NCI-H146 (cell line): ENCODE measurements around the gene SLC23A2.
A peak's percentile ranks its signal among the peaks of the same experiment; 100 is the strongest.
"Not testable (repeated sequence)": the region's sequence is repeated elsewhere in the genome, so short reads cannot be mapped to it uniquely, and the experiment has no call there.

Experiments used
- DNase-seq: peaks from one replicate; lab custom pipeline; 2025; lab: John Stamatoyannopoulos, UW

Gene SLC23A2

GRCh38 chr20:4936392-4936850, 64.9 kb downstream of the SLC23A2 start:
- no peak for DNase-seq

- DNase-seq, result no peak
Measured at GRCh38 chr20:4932061-4932460, 69.2 kb downstream of the SLC23A2 start.

DNA sequence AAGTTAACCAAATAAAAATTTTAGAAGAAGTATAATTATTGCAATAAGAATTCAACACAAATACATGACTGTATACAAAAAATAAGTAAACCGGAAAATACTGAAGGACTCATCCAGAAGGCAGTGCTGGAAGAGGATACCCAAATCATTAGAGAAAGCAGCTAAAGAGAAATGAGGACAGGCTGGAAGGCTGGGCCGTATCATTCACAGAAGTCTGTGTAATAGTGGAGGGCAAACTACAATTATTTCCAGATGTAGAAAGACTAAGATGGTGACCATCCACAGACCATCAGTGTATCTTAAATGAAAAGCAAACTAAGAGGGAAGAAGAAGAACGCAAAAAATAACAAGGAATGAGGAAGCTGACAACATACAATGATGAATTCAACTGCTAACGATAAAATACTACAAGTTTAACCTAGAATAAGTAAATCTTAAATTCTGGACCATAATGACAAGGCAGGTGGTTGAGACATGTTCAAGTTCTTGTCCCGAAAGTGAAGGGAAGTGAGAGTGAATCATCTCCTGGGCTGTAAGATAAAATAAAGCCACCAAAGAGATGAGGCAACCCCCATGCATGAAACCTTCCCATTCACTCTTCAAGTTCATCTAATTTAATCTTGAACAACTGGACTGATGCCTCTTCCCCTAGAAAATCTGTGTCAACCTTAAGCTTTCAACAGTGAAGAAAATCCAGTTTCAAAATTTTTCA, 71.5 kb downstream of the SLC23A2 start:
- no peak for DNase-seq

DNA sequence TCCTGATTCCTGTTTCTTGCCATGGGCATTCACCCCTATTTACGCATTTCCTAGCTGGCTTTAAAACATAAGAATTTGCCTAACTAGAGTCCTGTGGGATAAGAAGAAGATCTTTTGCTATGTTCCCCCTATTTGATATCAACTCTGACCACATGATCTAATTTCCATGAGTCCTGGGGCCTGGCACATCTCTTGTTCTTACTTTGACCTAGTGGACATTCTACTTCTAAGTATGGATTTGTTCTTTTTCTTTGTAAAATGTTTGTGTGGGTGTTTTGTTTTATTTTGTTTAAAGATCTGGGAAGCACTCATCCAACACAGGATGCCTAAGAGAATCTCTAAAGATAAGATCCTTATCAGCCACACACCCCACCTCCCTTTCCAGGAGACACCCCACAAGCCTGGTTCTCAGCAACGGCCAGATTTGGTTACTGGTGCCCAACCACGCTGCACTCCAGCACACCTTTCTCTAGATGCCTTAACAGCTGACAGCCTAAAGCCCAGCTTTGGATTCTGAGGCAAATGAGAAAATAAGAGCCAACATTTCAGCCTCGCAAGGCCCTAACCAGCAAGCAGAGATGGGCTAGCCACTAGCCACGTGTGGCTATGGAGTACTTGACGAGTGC, 74.7 kb downstream of the SLC23A2 start:
- no peak for DNase-seq

DNA sequence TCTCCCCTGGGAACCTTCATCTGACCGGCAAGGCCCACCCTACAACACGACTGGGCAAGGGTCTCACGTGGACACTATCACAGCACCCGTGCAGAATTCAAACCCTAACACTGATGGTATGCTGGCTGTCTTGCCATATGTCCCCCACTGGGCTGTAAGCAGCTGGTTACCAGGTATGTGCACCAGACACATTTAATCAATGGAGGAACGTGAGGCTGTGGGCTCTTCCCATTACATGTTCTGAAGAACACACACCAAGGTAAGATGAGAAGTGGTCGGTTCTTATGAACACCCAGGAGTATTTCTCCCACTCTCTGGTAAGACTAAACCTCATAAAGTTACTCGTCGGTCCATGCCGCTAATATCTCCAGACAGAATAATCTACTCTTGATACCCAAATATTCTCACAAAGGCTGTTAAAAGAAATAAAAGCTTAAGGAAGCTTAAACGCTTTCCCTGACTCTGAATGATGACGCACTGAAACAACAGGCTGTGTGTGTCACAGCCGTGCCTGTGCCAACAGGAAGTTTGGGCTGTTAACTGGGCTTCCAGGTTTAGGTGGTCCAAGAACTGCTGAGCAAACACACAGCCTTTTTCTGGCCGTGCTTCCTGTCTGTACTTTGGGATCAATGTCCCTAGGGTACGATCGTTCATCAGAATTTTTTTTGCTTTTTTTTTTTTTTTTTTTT, 75.3 kb downstream of the SLC23A2 start:
- DNase-seq, result no peak

- DNase-seq, result peak; percentile 18
Measured at GRCh38 chr20:4924446-4924845, 76.9 kb downstream of the SLC23A2 start.

- DNase-seq, result no peak
Measured at GRCh38 chr20:4924032-4924431, 77.3 kb downstream of the SLC23A2 start.

GRCh38 chr20:4922186-4922585, 79.1 kb downstream of the SLC23A2 start:
- DNase-seq, result no peak

DNA sequence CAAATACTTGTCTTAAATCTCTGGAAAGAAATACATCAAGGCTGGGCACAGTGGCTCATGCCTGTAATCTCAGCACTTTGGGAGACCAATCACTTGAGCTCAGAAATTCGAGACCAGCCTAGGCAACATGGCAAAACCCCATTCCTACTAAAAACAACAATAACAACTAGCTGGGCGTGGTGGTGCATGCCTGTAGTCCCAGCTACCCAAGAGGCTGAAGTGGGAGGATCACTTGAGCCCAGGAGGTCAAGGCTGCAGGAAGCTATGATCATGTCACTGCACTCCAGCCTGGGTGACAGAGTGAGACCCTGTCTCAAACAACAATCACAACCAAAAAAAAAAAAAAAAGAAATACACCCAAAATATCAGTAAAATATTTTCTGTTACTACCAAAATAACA, 80.0 kb downstream of the SLC23A2 start:
- not testable (repeated sequence) for DNase-seq

DNA sequence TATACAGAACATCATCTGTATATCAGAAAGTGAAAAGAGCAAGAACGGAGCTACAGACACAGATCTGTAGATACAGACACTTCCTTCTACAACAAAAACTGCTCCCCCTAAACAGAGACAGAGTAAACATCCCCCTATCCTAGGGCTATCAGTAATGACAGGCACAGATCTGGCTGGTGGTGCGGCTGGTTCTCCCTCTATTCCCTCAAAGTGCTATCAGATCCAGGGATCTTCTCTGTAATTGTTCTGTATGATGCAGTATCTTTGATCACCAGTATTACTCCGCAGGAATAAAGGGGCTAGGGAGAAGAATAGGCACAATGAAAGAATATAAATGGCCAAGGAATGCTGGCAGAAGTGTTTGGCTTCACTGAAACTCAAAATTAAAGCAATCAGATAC, 80.7 kb downstream of the SLC23A2 start:
- DNase-seq, result no peak

DNA sequence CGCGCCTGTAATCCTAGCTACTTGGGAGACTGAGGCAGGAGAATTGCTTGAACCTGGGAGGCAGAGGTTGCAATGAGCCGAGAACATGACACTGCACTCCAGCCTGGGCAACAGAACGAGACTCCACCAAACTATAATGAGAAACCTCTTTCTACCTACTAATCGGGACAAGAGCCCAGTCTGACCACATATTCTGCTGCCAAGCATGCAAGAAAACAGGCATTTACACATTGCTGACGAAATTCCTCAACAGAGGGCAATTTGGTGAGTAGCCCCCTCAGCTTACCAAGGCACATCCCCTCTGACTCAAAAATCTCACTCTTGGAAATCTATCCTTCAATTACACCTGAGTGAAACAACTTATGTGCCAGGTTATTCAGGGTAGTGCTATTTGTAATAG, 81.2 kb downstream of the SLC23A2 start:
- DNase-seq, result no peak

GRCh38 chr20:4919047-4919704, 82.1 kb downstream of the SLC23A2 start:
- no peak for DNase-seq

- no peak for DNase-seq
Measured at GRCh38 chr20:4918473-4918872, 82.8 kb downstream of the SLC23A2 start.

DNA sequence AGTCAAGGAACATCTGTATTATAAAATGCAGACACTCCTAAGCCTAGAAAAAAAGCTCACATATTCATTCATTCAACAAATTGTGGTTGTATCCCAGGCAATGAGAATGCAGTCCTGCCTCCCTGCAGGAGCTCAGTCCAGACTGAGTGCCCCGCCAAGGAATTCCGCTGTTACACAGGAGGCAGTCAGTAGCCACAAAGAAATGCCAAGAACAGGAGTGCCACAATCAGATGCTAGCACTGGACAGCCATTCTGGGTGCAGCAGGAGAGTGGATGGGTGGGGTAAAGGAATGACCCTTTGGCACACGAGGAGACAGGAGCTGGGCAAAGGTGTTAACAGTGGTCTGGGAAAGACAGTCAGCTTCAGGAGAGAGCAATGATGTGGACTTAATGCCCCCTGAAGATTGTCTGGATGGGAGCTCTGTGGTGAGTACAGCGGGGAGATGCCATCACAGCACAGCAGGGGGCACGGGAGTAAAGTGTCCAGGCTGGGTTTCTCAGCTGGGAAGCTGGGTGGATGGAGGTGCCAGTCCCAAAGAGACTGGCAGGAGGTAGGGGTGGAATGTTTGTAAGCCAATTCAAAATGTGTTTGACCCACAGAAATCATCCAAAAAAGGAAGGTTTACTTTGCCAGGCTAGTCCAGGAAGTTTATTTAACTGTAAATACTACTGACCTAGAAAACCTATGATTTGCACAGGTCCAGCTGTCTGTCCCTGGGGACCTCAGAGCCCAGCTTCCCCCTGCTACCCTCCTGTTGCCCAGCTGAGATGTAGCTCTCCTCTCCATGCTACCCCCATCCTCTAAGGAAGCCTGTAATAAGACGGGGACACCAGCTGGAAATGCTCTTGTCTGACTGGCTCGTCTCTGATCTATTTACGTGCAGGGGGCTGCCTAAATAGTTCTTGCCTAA, 84.1 kb downstream of the SLC23A2 start:
- no peak for DNase-seq

DNA sequence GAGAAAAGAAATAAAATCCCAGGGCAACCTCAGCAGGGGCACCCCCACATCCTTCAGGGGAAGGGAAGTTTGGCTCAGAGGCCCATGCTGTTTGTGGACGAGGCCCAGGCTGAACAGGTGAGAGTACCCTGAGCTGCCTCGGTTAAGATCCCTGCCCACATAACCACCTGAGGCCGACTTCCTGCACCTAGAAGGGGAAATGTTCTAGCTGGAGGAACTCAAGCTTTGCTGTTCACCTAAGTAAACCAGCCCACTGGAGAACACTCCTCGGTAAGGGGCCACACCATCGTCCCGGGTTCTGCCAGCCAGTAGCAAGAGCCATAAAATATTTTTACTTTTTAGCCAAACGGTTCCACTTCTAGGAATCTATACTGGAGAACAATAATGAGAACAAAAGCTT, 88.2 kb downstream of the SLC23A2 start:
- DNase-seq, result no peak

GRCh38 chr20:4912380-4913142, 88.7 kb downstream of the SLC23A2 start:
- peak; percentile 12 for DNase-seq

DNA sequence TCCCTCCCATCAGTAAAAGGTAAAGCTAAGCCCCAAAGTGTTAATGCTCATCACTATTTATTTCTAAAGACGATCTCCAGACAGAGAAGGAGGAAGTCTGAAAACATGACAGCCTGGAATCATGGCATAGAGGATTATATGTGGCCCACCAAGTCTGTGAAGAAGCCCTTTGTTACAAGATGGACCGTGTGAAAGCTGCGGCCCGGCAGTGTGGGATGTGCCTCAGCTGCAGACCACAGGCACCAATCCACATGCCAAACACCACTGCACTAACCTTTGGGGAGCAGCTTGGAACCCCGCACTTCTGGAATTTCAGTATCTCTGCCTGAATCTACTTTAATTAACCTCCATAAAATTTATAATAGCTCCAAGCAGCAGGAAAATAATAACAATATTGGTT, 90.4 kb downstream of the SLC23A2 start:
- DNase-seq, result no peak

DNA sequence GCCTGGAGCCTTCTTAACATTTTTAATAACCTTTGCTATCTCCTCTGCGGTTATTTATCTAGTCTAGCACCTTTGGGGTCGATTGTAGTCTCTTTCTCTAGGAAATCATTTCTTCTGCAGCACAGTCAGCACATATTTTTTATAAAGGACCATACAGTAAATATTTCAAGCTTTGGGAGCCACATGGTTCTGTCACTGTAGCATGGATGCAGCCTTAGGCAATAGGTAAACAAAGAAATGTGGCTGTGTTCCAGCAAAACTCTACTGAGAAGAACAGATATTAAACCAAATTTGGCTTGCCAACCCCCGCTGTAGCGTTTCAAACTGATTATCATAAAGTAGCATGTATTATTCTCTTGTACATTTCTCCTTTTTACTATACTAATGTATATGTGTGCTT, 95.7 kb downstream of the SLC23A2 start:
- no peak for DNase-seq

- no peak for DNase-seq
Measured at GRCh38 chr20:4905195-4905594, 96.1 kb downstream of the SLC23A2 start.

GRCh38 chr20:4904127-4904860, 97.0 kb downstream of the SLC23A2 start:
- no peak for DNase-seq
